HepG2 (cell line): Measurements from ENCODE around the gene ZSWIM6. TPM values are rescaled to one million over a fixed set of nuclear protein-coding genes. Genes with fewer than 3 reads are reported as not detected.

ENCODE experiments used
- ATAC-seq: fragments of 200-7000 bp; cut with Tn5 transposase; 3 replicates; pipeline ENCODE4 v1.9.1; 2020; ENCODE audit warnings: mild to moderate bottlenecking, moderate library complexity
- BruUV-seq: library from RNA; stranded (reverse); fragments of 400-500 nt; replicated peaks from 2 replicates; lab custom pipeline; 2021; lab: Mats Ljungman, UMichigan
- CTCF ChIA-PET: fragments of 300-600 bp; formaldehyde crosslinking; extraction: SDS; loops from one replicate; lab custom pipeline; 2021; ENCODE audit warnings: low total read pairs, inconsistent platforms, low intra/inter-chr PET ratio; lab: Yijun Ruan, JAX
- POLR2A ChIA-PET: fragments of 350-600 bp; sonication (Branson Sonifier 250); formaldehyde crosslinking; loops from one replicate; lab custom pipeline; 2020; ENCODE audit warnings: antibody characterized with exemption, inconsistent platforms; lab: Yijun Ruan, JAX
- DNase-seq: peaks from one replicate; pipeline ENCODE4 v3.0.0-alpha.2; 2015; ENCODE audit warnings: low spot score
- FAIRE-seq: peaks from 3 replicates; lab custom pipeline; 2011; peaks lifted over from hg19 to GRCh38; lab: Jason Lieb, UNC
- H2AFZ ChIP-seq: one replicate; pipeline ENCODE4 v1.6.1; 2011; ENCODE audit warnings: low read length, inconsistent platforms
- H3K27ac ChIP-seq: fragments of 300-600 bp; 3 replicates; pipeline ENCODE4 v1.8.0; 2011; ENCODE audit warnings: mixed run types, mild to moderate bottlenecking, mixed read lengths, low read length, inconsistent platforms; ENCODE audit not compliant: insufficient read depth; ENCODE audit errors: extremely low read length
- H3K27me3 ChIP-seq, 2 experiments: fragments of 200-600 bp in 1 of 2; 2 replicates in 1 of 2; 3 replicates in 1 of 2; pipeline versions ENCODE4 v1.6.0 to v1.8.0; 2011; ENCODE audit warnings: low read length in 2 of 2, mild to moderate bottlenecking in 2 of 2, moderate library complexity in 2 of 2, inconsistent platforms in 1 of 2; ENCODE audit not compliant: insufficient read depth in 2 of 2, control insufficient read depth in 1 of 2
- H3K36me3 ChIP-seq, 2 experiments: fragments of 200-600 bp in 1 of 2; replicated peaks in 1 of 2; 2 replicates in 1 of 2; 3 replicates in 1 of 2; pipeline versions ENCODE4 v1.5.1 to v1.8.0; 2011; ENCODE audit warnings: low read length in 2 of 2, inconsistent platforms in 1 of 2; ENCODE audit not compliant: insufficient read depth in 2 of 2, control insufficient read depth in 1 of 2
- H3K4me1 ChIP-seq: 2 replicates; pipeline ENCODE4 v1.5.1; 2012; ENCODE audit warnings: low read length, inconsistent platforms; ENCODE audit not compliant: insufficient read depth
- H3K4me2 ChIP-seq: 2 replicates; pipeline ENCODE4 v1.6.0; 2011; ENCODE audit warnings: low read depth, low read length, inconsistent platforms
- H3K4me3 ChIP-seq, 3 experiments: fragments of 200-600 bp in 1 of 3; sonication (generic), shearing (Covaris generic) in 1 of 3; replicated peaks in 1 of 3; 2 replicates each; pipeline ENCODE4 v1.5.1; 2011 to 2016; ENCODE audit warnings: low read length in 3 of 3, inconsistent platforms in 2 of 3, low read depth in 2 of 3, mild to moderate bottlenecking in 2 of 3, control low read depth in 1 of 3, mixed read lengths in 1 of 3; ENCODE audit not compliant: insufficient read depth in 1 of 3
- H3K79me2 ChIP-seq: one replicate; pipeline ENCODE4 v1.6.1; 2011; ENCODE audit warnings: low read length, inconsistent platforms; ENCODE audit not compliant: insufficient read depth
- H3K9ac ChIP-seq: 2 replicates; pipeline ENCODE4 v1.6.0; 2011; ENCODE audit warnings: mild to moderate bottlenecking, low read depth, low read length, inconsistent platforms; ENCODE audit not compliant: insufficient read depth
- H3K9me3 ChIP-seq: 2 replicates; pipeline ENCODE4 v1.5.1; 2012; ENCODE audit warnings: mild to moderate bottlenecking, low read length
- H4K20me1 ChIP-seq: 2 replicates; pipeline ENCODE4 v1.6.0; 2011; ENCODE audit warnings: inconsistent platforms, mild to moderate bottlenecking, low read length, moderate library complexity; ENCODE audit not compliant: insufficient read depth
- BRCA1 ChIP-seq: sonication (generic); formaldehyde crosslinking; IDR thresholded peaks from 2 replicates; pipeline ENCODE4 v1.4.0; 2020; ENCODE audit warnings: missing genetic modification reagents
- HNRNPH1 ChIP-seq: fragments of 200-400 bp; formaldehyde crosslinking; optimal IDR thresholded peaks from 2 replicates; pipeline ENCODE3; 2017; ENCODE audit warnings: mild to moderate bottlenecking, low read depth, low read length
- KDM5B ChIP-seq: sonication (generic); formaldehyde crosslinking; IDR thresholded peaks from 2 replicates; pipeline ENCODE4 v1.4.0; 2020; ENCODE audit warnings: missing genetic modification reagents, mild to moderate bottlenecking, borderline replicate concordance
- MEIS1 ChIP-seq: sonication (generic); formaldehyde crosslinking; IDR thresholded peaks from 2 replicates; pipeline ENCODE4 v1.9.0; 2021; ENCODE audit warnings: mild to moderate bottlenecking, missing genetic modification reagents, moderate library complexity, borderline replicate concordance
- NAIF1 ChIP-seq: sonication (generic); formaldehyde crosslinking; IDR thresholded peaks from 2 replicates; pipeline ENCODE4 v1.5.0; 2020; ENCODE audit warnings: mild to moderate bottlenecking, missing genetic modification reagents, borderline replicate concordance
- NR2C2 ChIP-seq: sonication (generic); formaldehyde crosslinking; IDR thresholded peaks from 2 replicates; pipeline ENCODE4 v1.4.0; 2020; ENCODE audit warnings: missing genetic modification reagents, mild to moderate bottlenecking, moderate library complexity, borderline replicate concordance
- NR2F2 ChIP-seq: IDR thresholded peaks from 2 replicates; pipeline ENCODE4 v1.6.1; 2012; ENCODE audit warnings: low read depth, inconsistent platforms, borderline replicate concordance
- PRDM15 ChIP-seq: sonication (generic); formaldehyde crosslinking; IDR thresholded peaks from 2 replicates; pipeline ENCODE4 v1.4.0; 2020; ENCODE audit warnings: missing genetic modification reagents
- RBAK ChIP-seq: sonication (generic); formaldehyde crosslinking; IDR thresholded peaks from 2 replicates; pipeline ENCODE4 v1.5.1; 2020; ENCODE audit warnings: mild to moderate bottlenecking, missing genetic modification reagents
- ZNF180 ChIP-seq: sonication (generic); formaldehyde crosslinking; IDR thresholded peaks from 2 replicates; pipeline ENCODE4 v1.4.0; 2020; ENCODE audit warnings: low read depth, missing genetic modification reagents, borderline replicate concordance
- ZNF552 ChIP-seq: sonication (generic); formaldehyde crosslinking; IDR thresholded peaks from 2 replicates; pipeline ENCODE4 v1.9.0; 2022; ENCODE audit warnings: missing genetic modification reagents, mild to moderate bottlenecking, borderline replicate concordance
- ZNF615 ChIP-seq: sonication (generic); formaldehyde crosslinking; IDR thresholded peaks from 2 replicates; pipeline ENCODE4 v1.5.0; 2020; ENCODE audit warnings: mild to moderate bottlenecking, missing genetic modification reagents, borderline replicate concordance
- ZNF713 ChIP-seq: sonication (generic); formaldehyde crosslinking; IDR thresholded peaks from 2 replicates; pipeline ENCODE4 v1.4.0; 2020; ENCODE audit warnings: mild to moderate bottlenecking, missing genetic modification reagents
- ZNF737 ChIP-seq: sonication (generic); formaldehyde crosslinking; IDR thresholded peaks from 2 replicates; pipeline ENCODE4 v1.5.0; 2020; ENCODE audit warnings: missing genetic modification reagents, mild to moderate bottlenecking, borderline replicate concordance
- WGBS: methylation state at CpG from one replicate; pipeline ENCODE4 v1.1.6; 2017; ENCODE audit warnings: low lambda C conversion rate; 5-methylcytosine and 5-hydroxymethylcytosine counted together
- in situ Hi-C: cut with HindIII; loops from 2 replicates; pipeline ENCODE4 v1.10.0; 2017; ENCODE audit warnings: low pct_unique_long_range_greater_than_20kb; ENCODE audit not compliant: extremely low pct_ligation_motif_present
- intact Hi-C: fragments of 100-400 bp; cut with micrococcal nuclease; formaldehyde crosslinking; loops from one replicate; pipeline ENCODE4 v1.10.0; 2022; ENCODE audit not compliant: unreplicated experiment
- polyA plus RNA-seq, 8 experiments: library from polyadenylated mRNA; depleted of rRNA in 3 of 8; stranded (reverse) in 7 of 8; unstranded in 1 of 8; fragments of >200 nt; fragmentation: Illumina TruSeq in 4 of 8; extraction: Trizol in 4 of 8; gene quantifications; 2 replicates each; pipeline versions ENCODE4 v1.2.1 to v1.2.3, GENCODE V29; 2011 to 2016; ENCODE audit warnings: low read depth in 4 of 8, missing spikeins in 1 of 8, mixed read lengths in 1 of 8; ENCODE audit not compliant: insufficient read depth in 1 of 8
- total RNA-seq, 5 experiments: library from RNA; depleted of rRNA; stranded (reverse); fragments of >200 nt; fragmentation: Illumina TruSeq; extraction: Trizol; gene quantifications; 2 replicates each; pipeline ENCODE4 v1.2.3, GENCODE V29; 2016; ENCODE audit warnings: low read depth in 1 of 5

Gene ZSWIM6
- total and polyA plus RNA-seq, 2 of the 13 experiments (the other 11 are each of a cell fraction or from before 2014, with no cell fraction given) = 0.82 to 1.9 TPM

GRCh38 chr5:61292062-61292657 is 39.9 kb upstream of the ZSWIM6 start:
- Histone ChIP-seq H4K20me1 (no peaks in the 10 kb centered on the region), H3K36me3 (no peaks in the 10 kb centered on the region), H2AFZ (no peak overlapping the region), H3K79me2 (no peaks in the 10 kb centered on the region), H3K27me3 (no peaks in the 10 kb centered on the region; a peak in 1 of 5 replicates), H3K4me2 (no peak overlapping the region), H3K9me3 (no peaks in the 10 kb centered on the region), H3K4me3 (no peak overlapping the region), H3K4me1 (peaks cover 15% of the 10 kb centered on the region), H3K9ac (no peak overlapping the region), H3K27ac (no peak overlapping the region)
- no peak for ATAC-seq
- in situ Hi-C loops = no loop called here
- WGBS = 38% methylated on average over 7 of the region's 7 CpGs
- no peak for TF ChIP-seq ZNF552 (CRISPR knock-in tag)
- TF ChIP-seq MEIS1 (CRISPR knock-in tag) = no peak
- TF ChIP-seq ZNF180 (CRISPR knock-in tag) = no peak
- TF ChIP-seq ZNF737 (CRISPR knock-in tag) = no peak
- TF ChIP-seq ZNF615 = no peak
- no peak for TF ChIP-seq BRCA1
- no peak for TF ChIP-seq HNRNPH1
- TF ChIP-seq NR2C2 (CRISPR knock-in tag) = no peak
- TF ChIP-seq PRDM15 (CRISPR knock-in tag) = no peak
- TF ChIP-seq RBAK (CRISPR knock-in tag) = no peak
- no peak for TF ChIP-seq NR2F2
- TF ChIP-seq NAIF1 = no peak
- TF ChIP-seq KDM5B = no peak
- TF ChIP-seq ZNF713 (CRISPR knock-in tag) = no peak
- CTCF ChIA-PET = no interaction called here
- FAIRE-seq = no peak
- POLR2A ChIA-PET = no interaction called here
- intact Hi-C loops = no loop called here
- DNase-seq = no peak
- BruUV-seq = no TSS peak
